Measurements from ENCODE around the gene SYK. TPM values are rescaled to one million over a fixed set of nuclear protein-coding genes. Genes with fewer than 3 reads are reported as not detected.

Gene SYK
- total and polyA plus RNA-seq, 2 of the 4 experiments (the other 2 are of a cell fraction) = not detected

DNA sequence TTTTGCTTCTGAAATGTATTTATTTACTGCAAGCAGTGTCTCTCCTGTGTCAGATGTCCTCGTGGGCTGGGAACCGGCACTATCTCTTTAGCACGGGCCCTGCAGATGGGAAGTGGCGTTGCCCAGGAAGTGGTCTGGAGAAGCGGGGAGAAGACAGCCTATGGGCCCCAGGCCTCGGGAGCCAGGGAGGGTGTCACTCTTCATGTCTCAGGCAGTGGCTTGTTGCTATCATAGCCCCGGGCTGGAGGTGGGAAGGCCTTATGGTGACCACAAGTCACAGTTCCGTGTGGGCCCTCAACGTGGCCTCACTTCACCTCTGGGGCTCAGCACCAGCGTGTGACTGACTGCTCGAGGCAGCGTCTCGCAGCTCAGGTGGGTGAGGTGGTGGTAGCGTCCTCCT, 41.4 kb downstream of the SYK start:
- H3K4me3 ChIP-seq (ENCODE audit: insufficient read depth, low read depth, low read length) = no peak overlapping the region
- H3K4me1 ChIP-seq (ENCODE audit: control insufficient read depth, insufficient read depth, low read length) = no peaks in the 10 kb centered on the region
- BruUV-seq (replicated peaks) = no TSS peak
- H4K5ac ChIP-seq (ENCODE audit: low read depth, low read length) = no peak overlapping the region
- TF ChIP-seq, protein P1, sequence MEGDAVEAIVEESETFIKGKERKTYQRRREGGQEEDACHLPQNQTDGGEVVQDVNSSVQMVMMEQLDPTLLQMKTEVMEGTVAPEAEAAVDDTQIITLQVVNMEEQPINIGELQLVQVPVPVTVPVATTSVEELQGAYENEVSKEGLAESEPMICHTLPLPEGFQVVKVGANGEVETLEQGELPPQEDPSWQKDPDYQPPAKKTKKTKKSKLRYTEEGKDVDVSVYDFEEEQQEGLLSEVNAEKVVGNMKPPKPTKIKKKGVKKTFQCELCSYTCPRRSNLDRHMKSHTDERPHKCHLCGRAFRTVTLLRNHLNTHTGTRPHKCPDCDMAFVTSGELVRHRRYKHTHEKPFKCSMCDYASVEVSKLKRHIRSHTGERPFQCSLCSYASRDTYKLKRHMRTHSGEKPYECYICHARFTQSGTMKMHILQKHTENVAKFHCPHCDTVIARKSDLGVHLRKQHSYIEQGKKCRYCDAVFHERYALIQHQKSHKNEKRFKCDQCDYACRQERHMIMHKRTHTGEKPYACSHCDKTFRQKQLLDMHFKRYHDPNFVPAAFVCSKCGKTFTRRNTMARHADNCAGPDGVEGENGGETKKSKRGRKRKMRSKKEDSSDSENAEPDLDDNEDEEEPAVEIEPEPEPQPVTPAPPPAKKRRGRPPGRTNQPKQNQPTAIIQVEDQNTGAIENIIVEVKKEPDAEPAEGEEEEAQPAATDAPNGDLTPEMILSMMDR (conservative IDR thresholded peaks at IDR 0.05; ENCODE audit: low read depth, low read length) = no peak
- TF ChIP-seq RCOR1 (IDR thresholded peaks at IDR 0.05; ENCODE audit: insufficient replicate concordance, low read length) = no peak
- TF ChIP-seq, protein P2, sequence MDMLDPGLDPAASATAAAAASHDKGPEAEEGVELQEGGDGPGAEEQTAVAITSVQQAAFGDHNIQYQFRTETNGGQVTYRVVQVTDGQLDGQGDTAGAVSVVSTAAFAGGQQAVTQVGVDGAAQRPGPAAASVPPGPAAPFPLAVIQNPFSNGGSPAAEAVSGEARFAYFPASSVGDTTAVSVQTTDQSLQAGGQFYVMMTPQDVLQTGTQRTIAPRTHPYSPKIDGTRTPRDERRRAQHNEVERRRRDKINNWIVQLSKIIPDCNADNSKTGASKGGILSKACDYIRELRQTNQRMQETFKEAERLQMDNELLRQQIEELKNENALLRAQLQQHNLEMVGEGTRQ (IDR thresholded peaks at IDR 0.05; ENCODE audit: low read depth, low read length) = no peak
- TF ChIP-seq, protein P3, sequence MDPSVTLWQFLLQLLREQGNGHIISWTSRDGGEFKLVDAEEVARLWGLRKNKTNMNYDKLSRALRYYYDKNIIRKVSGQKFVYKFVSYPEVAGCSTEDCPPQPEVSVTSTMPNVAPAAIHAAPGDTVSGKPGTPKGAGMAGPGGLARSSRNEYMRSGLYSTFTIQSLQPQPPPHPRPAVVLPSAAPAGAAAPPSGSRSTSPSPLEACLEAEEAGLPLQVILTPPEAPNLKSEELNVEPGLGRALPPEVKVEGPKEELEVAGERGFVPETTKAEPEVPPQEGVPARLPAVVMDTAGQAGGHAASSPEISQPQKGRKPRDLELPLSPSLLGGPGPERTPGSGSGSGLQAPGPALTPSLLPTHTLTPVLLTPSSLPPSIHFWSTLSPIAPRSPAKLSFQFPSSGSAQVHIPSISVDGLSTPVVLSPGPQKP (IDR thresholded peaks at IDR 0.05; ENCODE audit: borderline replicate concordance, low read depth, low read length) = no peak
- no peak for TF ChIP-seq FOS (IDR thresholded peaks at IDR 0.05; ENCODE audit: low read depth, low read length)
- no peak for TF ChIP-seq POLR2A (IDR thresholded peaks at IDR 0.05; ENCODE audit: low read depth, low read length)
- no peak for TF ChIP-seq SMC3 (IDR thresholded peaks at IDR 0.05; ENCODE audit: low read depth, low read length)
- H4K91ac ChIP-seq (ENCODE audit: insufficient read depth, low read depth, low read length) = no peak overlapping the region
- H2BK5ac ChIP-seq (ENCODE audit: low read depth, low read length, poor library complexity, severe bottlenecking) = no peak overlapping the region
- H3K56ac ChIP-seq (ENCODE audit: extremely low read depth, insufficient read depth, low read length) = no peak overlapping the region
- no peak overlapping the region for H3K27ac ChIP-seq (ENCODE audit: insufficient read depth, low read length)
- H3K36me3 ChIP-seq (ENCODE audit: control insufficient read depth, insufficient read depth, low read length) = no peaks in the 10 kb centered on the region
- no peaks in the 10 kb centered on the region for H4K20me1 ChIP-seq (ENCODE audit: insufficient read depth, low read length)
- no peaks in the 10 kb centered on the region for H3K79me1 ChIP-seq (ENCODE audit: low read depth in 1 of 2, low read length in 2 of 2)
- in situ Hi-C loops (cut with MboI; ENCODE audit: low sequenced_read_pairs) = no loop called here
- H2BK120ac ChIP-seq (ENCODE audit: low read depth, low read length) = no peak overlapping the region
- no peak overlapping the region for H4K8ac ChIP-seq (ENCODE audit: low read depth in 2 of 2, low read length in 2 of 2)
- H3K4ac ChIP-seq (ENCODE audit: low read depth, low read length) = no peak overlapping the region
- 68% methylated on average over 6 of the region's 14 CpGs; no CpG with 5 or more reads in 1 of the 2 experiments for WGBS, 2 experiments (ENCODE audit: extremely low coverage in 2 of 2, insufficient read length in 1 of 2)
- no peak for DNase-seq
- no peaks in the 10 kb centered on the region; the same call in 1 of the 2 replicates for H3K27me3 ChIP-seq (ENCODE audit: control insufficient read depth, insufficient read depth, low read length)
- no peak overlapping the region for H2AK9ac ChIP-seq (replicated peaks; ENCODE audit: low read depth, low read length, poor library complexity)
- dilution Hi-C loops (cut with HindIII; ENCODE audit: low sequenced_read_pairs, unreplicated experiment) = no loop called here
- ChIA-PET POLR2A (ENCODE audit: unreplicated experiment) (interaction anchor here (0.6 kb wide), 1 partner anchor 1029 kb away, joined by 7 read pairs; no protein-coding TSS in a partner anchor), CTCF (no interaction called here)
- intact Hi-C loops (cut with micrococcal nuclease) = no loop called here
- no peak overlapping the region for H3K14ac ChIP-seq (replicated peaks; ENCODE audit: low read depth, low read length)
- H2AFZ ChIP-seq (replicated peaks; ENCODE audit: low read length, poor library complexity) = peak overlapping the region; percentile 23
- H3K4me2 ChIP-seq (ENCODE audit: low read depth, low read length) = no peak overlapping the region
- H3K18ac ChIP-seq (ENCODE audit: low read depth, low read length) = no peak overlapping the region
- no peak overlapping the region for H2BK20ac ChIP-seq (ENCODE audit: low read depth, low read length)
- no peak overlapping the region for H2AK5ac ChIP-seq (ENCODE audit: low read depth, low read length)
- H3K9me3 ChIP-seq (ENCODE audit: control insufficient read depth, insufficient read depth, low read length) = no peaks in the 10 kb centered on the region
- H3K9me1 ChIP-seq (ENCODE audit: insufficient read depth, low read length) = peaks cover 3% of the 10 kb centered on the region; the same call in 1 of the 2 replicates
- no peak for ATAC-seq (ENCODE audit: low read depth)
- no peak overlapping the region for H3K9ac ChIP-seq (ENCODE audit: low read depth, low read length)
- H2BK15ac ChIP-seq (ENCODE audit: low read depth, low read length) = no peak overlapping the region
- H3K23ac ChIP-seq (ENCODE audit: low read depth, low read length) = no peak overlapping the region
